Measurements from ENCODE around the gene AP2A1.

DNA sequence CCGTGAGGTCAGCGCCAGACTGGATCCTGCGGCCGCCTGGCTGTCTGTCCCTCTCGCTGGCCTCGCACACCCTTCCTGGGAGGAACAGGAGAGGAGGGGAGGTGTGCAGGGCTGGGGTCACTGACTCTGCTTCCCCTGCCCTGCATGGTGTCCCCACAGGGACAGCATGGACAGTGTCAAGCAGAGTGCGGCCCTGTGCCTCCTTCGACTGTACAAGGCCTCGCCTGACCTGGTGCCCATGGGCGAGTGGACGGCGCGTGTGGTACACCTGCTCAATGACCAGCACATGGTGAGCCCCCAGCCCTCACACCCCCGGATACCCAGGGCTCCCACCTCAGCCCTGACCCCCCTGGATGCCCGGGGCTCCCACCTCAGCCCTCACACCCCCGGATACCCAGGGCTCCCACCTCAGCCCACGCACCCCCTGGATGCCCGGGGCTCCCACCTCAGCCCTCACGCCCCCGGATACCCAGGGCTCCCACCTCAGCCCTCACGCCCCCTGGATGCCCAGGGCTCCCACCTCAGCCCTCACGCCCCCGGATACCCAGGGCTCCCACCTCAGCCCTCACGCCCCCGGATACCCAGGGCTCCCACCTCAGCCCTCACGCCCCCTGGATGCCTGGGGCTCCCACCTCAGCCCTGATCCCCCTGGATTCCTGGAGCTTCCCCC is 25.1 kb downstream of the AP2A1 start:
- TF ChIP-seq, protein P1, sequence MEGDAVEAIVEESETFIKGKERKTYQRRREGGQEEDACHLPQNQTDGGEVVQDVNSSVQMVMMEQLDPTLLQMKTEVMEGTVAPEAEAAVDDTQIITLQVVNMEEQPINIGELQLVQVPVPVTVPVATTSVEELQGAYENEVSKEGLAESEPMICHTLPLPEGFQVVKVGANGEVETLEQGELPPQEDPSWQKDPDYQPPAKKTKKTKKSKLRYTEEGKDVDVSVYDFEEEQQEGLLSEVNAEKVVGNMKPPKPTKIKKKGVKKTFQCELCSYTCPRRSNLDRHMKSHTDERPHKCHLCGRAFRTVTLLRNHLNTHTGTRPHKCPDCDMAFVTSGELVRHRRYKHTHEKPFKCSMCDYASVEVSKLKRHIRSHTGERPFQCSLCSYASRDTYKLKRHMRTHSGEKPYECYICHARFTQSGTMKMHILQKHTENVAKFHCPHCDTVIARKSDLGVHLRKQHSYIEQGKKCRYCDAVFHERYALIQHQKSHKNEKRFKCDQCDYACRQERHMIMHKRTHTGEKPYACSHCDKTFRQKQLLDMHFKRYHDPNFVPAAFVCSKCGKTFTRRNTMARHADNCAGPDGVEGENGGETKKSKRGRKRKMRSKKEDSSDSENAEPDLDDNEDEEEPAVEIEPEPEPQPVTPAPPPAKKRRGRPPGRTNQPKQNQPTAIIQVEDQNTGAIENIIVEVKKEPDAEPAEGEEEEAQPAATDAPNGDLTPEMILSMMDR (IDR thresholded peaks at IDR 0.05), result no peak
- no peak for TF ChIP-seq ZFX (IDR thresholded peaks at IDR 0.05; ENCODE audit: borderline replicate concordance)
